K562 (cell line): ENCODE results near the gene ILK. TPM values are rescaled to one million over a fixed set of nuclear protein-coding genes. Genes with fewer than 3 reads are reported as not detected.

Experiments
- ATAC-seq: fragments of 200-7000 bp; cut with Tn5 transposase; 3 replicates; pipeline ENCODE4 v1.9.1; 2020; ENCODE audit warnings: moderate library complexity
- Bru-seq: library from RNA; stranded (reverse); fragments of 400-500 nt; gene quantifications from one replicate; lab custom pipeline; 2021; lab: Mats Ljungman, UMichigan
- BruChase-seq, 2 experiments: library from RNA; stranded (reverse); fragments of 400-500 nt; gene quantifications; one replicate each; lab custom pipeline; 2021; lab: Mats Ljungman, UMichigan
- BruUV-seq: library from RNA; stranded (reverse); fragments of 400-500 nt; replicated peaks from 2 replicates; lab custom pipeline; 2021; lab: Mats Ljungman, UMichigan
- CTCF ChIA-PET: fragments of 300-600 bp; formaldehyde crosslinking; extraction: SDS; loops from one replicate; lab custom pipeline; 2021; ENCODE audit warnings: low intra/inter-chr PET ratio; lab: Yijun Ruan, JAX
- POLR2A ChIA-PET: fragments of 300-600, 350-650 bp; sonication (Branson Sonifier 250); formaldehyde crosslinking; extraction: SDS; loops from one replicate; lab custom pipeline; 2021; ENCODE audit warnings: antibody characterized with exemption, inconsistent platforms; lab: Yijun Ruan, JAX
- DNase-seq, 4 experiments: peaks; one replicate each; pipeline versions ENCODE4 v3.0.0 to v3.0.0-alpha.2; 2011 to 2018; ENCODE audit warnings: low spot score in 3 of 4, mixed read lengths in 3 of 4; ENCODE audit errors: extremely low read depth in 1 of 4
- FAIRE-seq: peaks from 2 replicates; lab custom pipeline; 2011; peaks lifted over from hg19 to GRCh38; lab: Jason Lieb, UNC
- H2AFZ ChIP-seq: 2 replicates; pipeline ENCODE4 v1.6.0; 2011; ENCODE audit warnings: low read depth, low read length, control low read depth, inconsistent platforms
- H3K27ac ChIP-seq: fragments of 200-600 bp; 3 replicates; pipeline ENCODE4 v1.8.0; 2011; ENCODE audit warnings: low read depth, mild to moderate bottlenecking, control low read depth, inconsistent platforms, low read length, moderate library complexity, mixed read lengths; ENCODE audit errors: extremely low read depth
- H3K27me3 ChIP-seq, 2 experiments: fragments of 300-600 bp in 1 of 2; 2 replicates in 1 of 2; 3 replicates in 1 of 2; pipeline versions ENCODE4 v1.6.0 to v1.8.0; 2011; ENCODE audit warnings: inconsistent platforms in 2 of 2, low read length in 2 of 2, mild to moderate bottlenecking in 1 of 2, mixed read lengths in 1 of 2, moderate library complexity in 1 of 2; ENCODE audit not compliant: control insufficient read depth in 2 of 2, insufficient read depth in 2 of 2
- H3K36me3 ChIP-seq: fragments of 300-600 bp; 3 replicates; pipeline ENCODE4 v1.8.0; 2011; ENCODE audit warnings: mild to moderate bottlenecking, low read length, inconsistent platforms; ENCODE audit not compliant: control insufficient read depth, insufficient read depth
- H3K4me1 ChIP-seq, 2 experiments: fragments of 200-600 bp in 1 of 2; replicated peaks in 1 of 2; 2 replicates in 1 of 2; 3 replicates in 1 of 2; pipeline versions ENCODE4 v1.5.1 to v1.8.0; 2011; ENCODE audit warnings: inconsistent platforms in 2 of 2, low read length in 2 of 2, mild to moderate bottlenecking in 1 of 2, mixed read lengths in 1 of 2, moderate library complexity in 1 of 2; ENCODE audit not compliant: control insufficient read depth in 2 of 2, insufficient read depth in 2 of 2
- H3K4me2 ChIP-seq: 2 replicates; pipeline ENCODE4 v1.6.1; 2011; ENCODE audit warnings: low read length, control low read depth, inconsistent platforms, mixed read lengths; ENCODE audit not compliant: insufficient read depth
- H3K4me3 ChIP-seq: fragments of 200-600 bp; sonication (generic), shearing (Covaris generic); 2 replicates; pipeline ENCODE4 v1.5.1; 2016; ENCODE audit warnings: control low read depth, inconsistent platforms
- H3K79me2 ChIP-seq: fragments of 200-600 bp; 3 replicates; pipeline ENCODE4 v1.8.0; 2011; ENCODE audit warnings: low read length, inconsistent platforms; ENCODE audit not compliant: control insufficient read depth, insufficient read depth
- H3K9ac ChIP-seq, 2 experiments: 2 replicates each; pipeline versions ENCODE4 v1.6.0 to v1.6.1; 2011; ENCODE audit warnings: low read depth in 2 of 2, low read length in 2 of 2, control low read depth in 1 of 2, inconsistent platforms in 1 of 2, mild to moderate bottlenecking in 1 of 2, mixed read lengths in 1 of 2; ENCODE audit not compliant: insufficient read depth in 1 of 2
- H3K9me1 ChIP-seq: one replicate; pipeline ENCODE4 v1.6.0; 2011; ENCODE audit warnings: inconsistent platforms, mild to moderate bottlenecking, low read length, moderate library complexity; ENCODE audit not compliant: control insufficient read depth, insufficient read depth
- H3K9me3 ChIP-seq: replicated peaks from 2 replicates; pipeline ENCODE4 v1.5.1; 2011; ENCODE audit warnings: low read depth, low read length, inconsistent platforms; ENCODE audit not compliant: control insufficient read depth, insufficient read depth
- H4K20me1 ChIP-seq: replicated peaks from 2 replicates; pipeline ENCODE4 v1.6.1; 2011; ENCODE audit warnings: low read length, inconsistent platforms, mixed read lengths; ENCODE audit not compliant: control insufficient read depth, insufficient read depth
- ARID1B ChIP-seq: fragments of 450-650 bp; IDR thresholded peaks from 2 replicates; pipeline ENCODE4 v1.6.1; 2016; ENCODE audit warnings: antibody characterized with exemption, mild to moderate bottlenecking, inconsistent platforms
- BRF1 ChIP-seq: IDR thresholded peaks from 3 replicates; pipeline ENCODE4 v1.6.1; 2011; ENCODE audit warnings: borderline replicate concordance, mild to moderate bottlenecking; ENCODE audit not compliant: insufficient read length; ENCODE audit errors: extremely low read depth
- HDAC2 ChIP-seq: fragments of 450-650 bp; IDR thresholded peaks from 2 replicates; pipeline ENCODE4 v1.6.1; 2016; ENCODE audit warnings: mild to moderate bottlenecking
- HOMEZ ChIP-seq: fragments of 250-450 bp; sonication (Bioruptor Pico); IDR thresholded peaks from 2 replicates; pipeline ENCODE4 v1.4.0; 2020; ENCODE audit warnings: mild to moderate bottlenecking, moderate library complexity
- KDM4B ChIP-seq, 2 experiments: fragments of 450-650 bp in 1 of 2; sonication (generic) in 1 of 2; IDR thresholded peaks; 2 replicates each; pipeline ENCODE4 v1.6.1; 2016 to 2017; ENCODE audit warnings: borderline replicate concordance in 2 of 2, antibody characterized with exemption in 1 of 2, low read depth in 1 of 2, mild to moderate bottlenecking in 1 of 2
- MEF2D ChIP-seq: conservative IDR thresholded peaks from 2 replicates; pipeline ENCODE4 v1.6.1; 2016; ENCODE audit warnings: low read depth, missing genetic modification characterization, missing compliant biosample characterization
- PREB ChIP-seq: sonication (generic); formaldehyde crosslinking; IDR thresholded peaks from 2 replicates; pipeline ENCODE4 v1.8.1; 2023; ENCODE audit warnings: mild to moderate bottlenecking, missing genetic modification reagents
- TRIM24 ChIP-seq, 2 experiments: fragments of 450-650 bp; IDR thresholded peaks; 2 replicates each; pipeline ENCODE4 v1.6.1; 2016
- TRIM28 ChIP-seq: fragments of 450-650 bp; IDR thresholded peaks from 2 replicates; pipeline ENCODE4 v1.6.1; 2017
- ZBED1 ChIP-seq: IDR thresholded peaks from 2 replicates; pipeline ENCODE4 v1.6.1; 2014
- ZNF444 ChIP-seq: fragments of 250-450 bp; sonication (Bioruptor Pico); IDR thresholded peaks from 2 replicates; pipeline ENCODE4 v1.4.0; 2020; ENCODE audit warnings: mild to moderate bottlenecking, moderate library complexity
- ZNF507 ChIP-seq: conservative IDR thresholded peaks from 2 replicates; pipeline ENCODE4 v1.6.1; 2017; ENCODE audit warnings: missing genetic modification characterization, missing compliant biosample characterization
- WGBS: fragments of 100-300 bp; shearing (Covaris generic); methylation state at CpG from one replicate; pipeline ENCODE4 v1.1.6; 2016; ENCODE audit warnings: low coverage, mixed read lengths; ENCODE audit not compliant: insufficient coverage; ENCODE audit errors: missing lambda C conversion rate; 5-methylcytosine and 5-hydroxymethylcytosine counted together
- in situ Hi-C: fragments of 300-500 bp; cut with MboI; formaldehyde crosslinking; loops from 4 replicates; pipeline ENCODE4 v1.15.0; 2018; ENCODE audit warnings: inconsistent platforms, mixed read lengths
- intact Hi-C: fragments of 100-400 bp; cut with micrococcal nuclease; formaldehyde crosslinking; loops from 2 replicates; pipeline ENCODE4 v1.14.2; 2022
- long read RNA-seq, 3 experiments: library from polyadenylated mRNA in 2 of 3; library from RNA in 1 of 3; unstranded in 2 of 3; stranded (forward) in 1 of 3; transcript quantifications; one replicate each; pipeline ENCODE4 v2.0.0, GENCODE V29; 2019 to 2022
- polyA minus RNA-seq, 3 experiments: library from RNA; depleted of rRNA, polyadenylated mRNA; stranded (reverse); fragments of >200 nt; gene quantifications; 2 replicates each; pipeline ENCODE4 v1.2.3, GENCODE V29; 2011
- polyA plus RNA-seq, 8 experiments: library from polyadenylated mRNA; depleted of rRNA in 4 of 8; stranded (reverse) in 5 of 8; unstranded in 3 of 8; fragments of >200 nt; fragmentation: Nextera tagmentation in 2 of 8; fragmentation: Illumina TruSeq in 1 of 8; extraction: Ambion mirVana in 2 of 8; extraction: Trizol in 1 of 8; gene quantifications; 2 replicates each; pipeline versions ENCODE4 v1.2.1 to v1.2.3, GENCODE V29; 2011 to 2014; ENCODE audit warnings: inconsistent platforms in 1 of 8, missing spikeins in 1 of 8
- total RNA-seq, 7 experiments: library from RNA; depleted of rRNA in 6 of 7; stranded (reverse); fragments of >200 nt in 6 of 7; fragmentation: Illumina TruSeq in 2 of 7; extraction: Trizol in 2 of 7; gene quantifications; 2 replicates each; pipeline versions ENCODE4 v1.2.1 to v1.2.3, GENCODE V29; 2011 to 2021; ENCODE audit warnings: low replicate concordance in 1 of 7

The ILK gene
- total RNA-seq (2011; cell fraction: chromatin; rRNA removed; ENCODE audit: low replicate concordance) = 143 and 177 TPM in 2 replicates
- 86.9 and 104 TPM in 2 replicates for total RNA-seq (2011; cell fraction: nucleolus; rRNA removed)
- 98.0 and 109 TPM in 2 replicates for total RNA-seq (2011; cell fraction: nucleoplasm; rRNA removed)
- total RNA-seq (2014; rRNA removed) = 43.3 and 54.7 TPM in 2 replicates
- 47.0 and 50.4 TPM in 2 replicates for total RNA-seq (2014; rRNA removed; fragmentation: Illumina TruSeq; extraction: Trizol)
- 57.3 and 59.0 TPM in 2 replicates for total RNA-seq (2015; rRNA removed; fragmentation: Illumina TruSeq; extraction: Trizol)
- total RNA-seq (2021) = 57.9 and 58.9 TPM in 2 replicates
- polyA plus RNA-seq (2011; rRNA removed) = 95.9 and 108 TPM in 2 replicates
- 106 and 115 TPM in 2 replicates for polyA plus RNA-seq (2011; cell fraction: cytosol; rRNA removed)
- 190 and 247 TPM in 2 replicates for polyA plus RNA-seq (2011; cell fraction: nucleus; rRNA removed)
- 56.9 and 91.3 TPM in 2 replicates for polyA plus RNA-seq (2012)
- polyA plus RNA-seq (2014; fragmentation: Illumina TruSeq; extraction: Trizol) = 83.6 and 86.9 TPM in 2 replicates
- 10 to 100 TPM; 49.3 to 85.1 TPM for polyA plus RNA-seq (2014; fragmentation: Nextera tagmentation; extraction: Ambion mirVana)
- 54.5 and 57.3 TPM in 2 replicates for polyA plus RNA-seq (2014; rRNA removed)
- polyA minus RNA-seq (2011; rRNA and poly(A)+ RNA removed) = 81.2 and 84.6 TPM in 2 replicates
- polyA minus RNA-seq (2011; cell fraction: cytosol; rRNA and poly(A)+ RNA removed) = 31.6 and 38.1 TPM in 2 replicates
- 49.8 and 82.9 TPM in 2 replicates for polyA minus RNA-seq (2011; cell fraction: nucleus; rRNA and poly(A)+ RNA removed)
- percentile 88 among the genes with signal in this experiment for Bru-seq, nascent RNA
- BruChase-seq, experiment 1, labeled RNA remaining after a 2-hour chase = percentile 83 among the genes with signal in this experiment
- percentile 90 among the genes with signal in this experiment for BruChase-seq, experiment 2, labeled RNA remaining after a 6-hour chase
- long read RNA-seq, experiment 1, transcript ILK-212 (12 exons, 1,617 nt) = minor isoform, 7 of 258 reads
- long read RNA-seq, experiment 1, transcript ILK-201 (13 exons, 1,802 nt) = major isoform, 96 of 258 reads
- long read RNA-seq, experiment 1, transcript ILK-203 (13 exons, 1,692 nt) = minor isoform, 85 of 258 reads
- long read RNA-seq, experiment 1, transcript ILK-202 (12 exons, 2,074 nt) = minor isoform, 9 of 258 reads
- long read RNA-seq, experiment 1, partial matches to known transcripts = 24 of 258 reads
- long read RNA-seq, experiment 1, other reads (novel, unspliced or antisense) = 34 of 258 reads
- long read RNA-seq, experiment 2, transcript ILK-203 (13 exons, 1,692 nt) = major isoform, 29 of 99 reads
- long read RNA-seq, experiment 2, transcript ILK-201 (13 exons, 1,802 nt) = minor isoform, 28 of 99 reads
- long read RNA-seq, experiment 2, transcript ILK-202 (12 exons, 2,074 nt) = minor isoform, 9 of 99 reads
- long read RNA-seq, experiment 2, partial matches to known transcripts = 18 of 99 reads
- long read RNA-seq, experiment 2, other reads (novel, unspliced or antisense) = 13 of 99 reads
- long read RNA-seq, experiment 3, transcript ILK-203 (13 exons, 1,692 nt) = major isoform, 41 of 85 reads
- long read RNA-seq, experiment 3, transcript ILK-201 (13 exons, 1,802 nt) = minor isoform, 30 of 85 reads
- long read RNA-seq, experiment 3, partial matches to known transcripts = 0 of 85 reads
- long read RNA-seq, experiment 3, other reads (novel, unspliced or antisense) = 10 of 85 reads

GRCh38 chr11:6603287-6604080 lies at the start of gene ILK, which contains the start of gene RRP8:
Gene ILK, plus strand, starts transcription at chr11:6603774. Its CDS starts 498 bp downstream, at chr11:6604272.
Gene RRP8, minus strand, starts transcription at chr11:6603616. Its CDS starts 114 bp downstream, at chr11:6603502.
- in situ Hi-C loops (no loop called here), intact Hi-C loops (loop anchor here (1.0 to 5.0 kb wide), 6 partner anchors 35 to 129 kb away; partner anchors contain the start of gene MRPL17)
- peak; percentile 62 for FAIRE-seq
- peak; percentile 91 to 95 (median 93) for DNase-seq
- Histone ChIP-seq H3K4me3 (peak within 1 kb of the TSS; percentile 95), H3K27ac (peak within 1 kb of the TSS; percentile 87), H2AFZ (peak within 1 kb of the TSS; percentile 83), H3K9me1 (peaks cover 10% of the 10 kb centered on the region), H4K20me1 (no peaks in the 10 kb centered on the region), H3K9me3 (no peaks in the 10 kb centered on the region), H3K9ac (peak within 1 kb of the TSS; percentile 92 to 100), H3K36me3 (peaks cover 62% of the 10 kb centered on the region), H3K4me2 (peak within 1 kb of the TSS; percentile 97), H3K27me3 (no peaks in the 10 kb centered on the region), H3K79me2 (peaks cover 89% of the 10 kb centered on the region), H3K4me1 (peaks cover 31 to 32% of the 10 kb centered on the region in 2 experiments)
- under 1% methylated on average over 42 of the region's 72 CpGs for WGBS
- ChIA-PET CTCF (interaction anchor here (2.5 kb wide), 1 partner anchor 72 kb away, joined by 11 read pairs; no protein-coding TSS in a partner anchor), POLR2A (interaction anchor here (0.6 to 2.5 kb wide), 13 partner anchors 9 to 169 kb away, joined by 3 to 17 read pairs (median 3); partner anchors contain the start of gene TPP1)
- peak; percentile 88 for ATAC-seq
- BruUV-seq = no TSS peak
- TF ChIP-seq MEF2D (tag) (no peak), HOMEZ (CRISPR knock-in tag) (no peak), ZBED1 (0 out of 2 replicates have a peak, but pooled peaks have one; percentile 22), ZNF507 (tag) (no peak), HDAC2 (peak; percentile 70; the same call in 1 of the 2 replicates), BRF1 (no peak), KDM4B (IDR thresholded peaks at IDR 0.05; ENCODE audit: borderline replicate concordance in 2 of 2, low read depth in 1 of 2) (peak in 1 of 2 experiments; percentile 81; a peak in 1 of 4 replicates), TRIM28 (no peak), ARID1B (peak; percentile 15; the same call in 1 of the 2 replicates), ZNF444 (CRISPR knock-in tag) (no peak), TRIM24 (IDR thresholded peaks at IDR 0.05) (0 out of 4 replicates have a peak, but pooled peaks of 1 of the 2 experiments have one; percentile 13), PREB (CRISPR knock-in tag) (no peak; the same call in 1 of the 2 replicates)
